Ectodermal cell (in vitro differentiated cells): ENCODE data around the gene COP1.

ENCODE experiments used
- H3K27ac ChIP-seq: 2 replicates; pipeline ENCODE4 v1.7.0; 2013; ENCODE audit warnings: mild to moderate bottlenecking, low read depth, low read length; ENCODE audit not compliant: insufficient read depth, poor library complexity, severe bottlenecking
- H3K27me3 ChIP-seq: 2 replicates; pipeline ENCODE4 v1.7.0; 2013; ENCODE audit warnings: mild to moderate bottlenecking, low read length; ENCODE audit not compliant: insufficient read depth, control insufficient read depth, poor library complexity, severe bottlenecking
- H3K36me3 ChIP-seq: one replicate; pipeline ENCODE4 v1.7.0; 2013; ENCODE audit warnings: low read length; ENCODE audit not compliant: control insufficient read depth, insufficient read depth
- H3K4me1 ChIP-seq: one replicate; pipeline ENCODE4 v1.7.0; 2013; ENCODE audit warnings: low read length; ENCODE audit not compliant: control insufficient read depth, insufficient read depth
- H3K4me3 ChIP-seq: 2 replicates; pipeline ENCODE4 v1.7.0; 2013; ENCODE audit warnings: low read depth, low read length, control low read depth; ENCODE audit not compliant: insufficient read depth
- H3K9me3 ChIP-seq: 2 replicates; pipeline ENCODE4 v1.7.0; 2013; ENCODE audit warnings: mild to moderate bottlenecking, low read length, moderate library complexity; ENCODE audit not compliant: control insufficient read depth
- whole genome bisulfite sequencing, 2 experiments: methylation state at CpG; one replicate each; pipeline ENCODE4 v1.1.7; 2013; ENCODE audit warnings: missing lambda C conversion rate in 2 of 2; 5-methylcytosine and 5-hydroxymethylcytosine counted together

COP1 gene

DNA sequence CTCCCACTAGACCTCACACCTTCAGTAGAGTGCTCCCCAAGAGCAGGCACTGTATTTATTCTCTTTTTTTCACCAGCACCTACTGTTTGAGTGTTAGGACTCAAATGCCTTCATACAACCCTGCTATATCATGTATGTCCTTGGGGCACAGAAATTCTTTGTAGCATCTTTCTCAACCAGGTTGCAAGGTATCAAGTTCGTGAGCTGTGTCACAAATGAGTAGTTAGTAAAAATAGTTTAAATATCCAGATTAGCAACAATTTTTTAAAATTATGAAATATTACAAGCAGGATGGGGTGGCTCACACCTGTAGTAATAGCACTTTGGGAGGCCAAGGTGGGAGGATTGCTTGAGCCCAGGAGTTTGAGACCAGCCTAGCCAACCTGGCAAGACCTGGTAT, 311.1 kb downstream of the COP1 start:
- Histone ChIP-seq H3K4me3 (no peak overlapping the region), H3K9me3 (no peaks in the 10 kb centered on the region), H3K27ac (no peak overlapping the region), H3K27me3 (no peaks in the 10 kb centered on the region), H3K4me1 (no peaks in the 10 kb centered on the region), H3K36me3 (no peaks in the 10 kb centered on the region)
- WGBS, 2 experiments, result 90% methylated on average over 1 of the region's 1 CpG; no CpG with 5 or more reads in 1 of the 2 experiments
